Stimulated activated CD4-positive, alpha-beta T cell treated with anti-CD3 and anti-CD28 coated beads, Interleukin-4, amount 100 ng/mL, for 1 hour (primary cell): Measurements from ENCODE around the gene TSPYL4.

ENCODE experiments used
- DNase-seq: peaks from one replicate; pipeline ENCODE4 v3.0.0-alpha.2; 2020

TSPYL4 gene

DNA sequence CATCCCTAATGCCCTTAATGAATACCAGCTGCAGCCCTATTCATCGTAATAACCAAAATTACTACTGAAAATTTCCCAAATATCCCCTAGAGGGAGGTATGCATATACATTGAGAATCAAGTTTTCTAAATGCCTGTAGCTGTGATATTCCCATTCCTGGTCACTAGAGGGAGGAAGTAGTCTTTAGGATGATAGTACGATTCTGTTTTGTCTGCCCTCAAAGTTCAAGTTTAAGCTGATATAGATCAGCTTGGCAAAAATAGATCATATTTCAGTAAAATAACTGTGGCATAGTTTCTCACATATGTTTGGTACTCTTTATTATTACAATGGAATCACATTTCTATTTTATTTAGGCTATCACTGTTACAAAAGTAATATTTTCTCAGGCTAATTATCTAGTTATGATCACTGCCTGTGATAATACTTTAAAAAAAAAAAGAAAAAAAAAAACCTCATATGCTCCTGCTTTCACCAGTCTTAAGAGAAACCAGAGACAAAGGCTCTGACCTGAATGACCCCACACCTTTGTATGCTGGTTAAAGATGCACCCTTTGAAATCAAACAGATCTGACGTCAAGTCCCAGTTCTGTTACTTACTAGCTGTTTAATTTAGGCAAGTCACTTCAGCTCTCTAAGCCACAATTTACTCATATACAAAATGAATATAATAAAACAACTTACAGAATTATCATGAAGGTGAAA, 14.9 kb upstream of the TSPYL4 start:
- no peak for DNase-seq

DNA sequence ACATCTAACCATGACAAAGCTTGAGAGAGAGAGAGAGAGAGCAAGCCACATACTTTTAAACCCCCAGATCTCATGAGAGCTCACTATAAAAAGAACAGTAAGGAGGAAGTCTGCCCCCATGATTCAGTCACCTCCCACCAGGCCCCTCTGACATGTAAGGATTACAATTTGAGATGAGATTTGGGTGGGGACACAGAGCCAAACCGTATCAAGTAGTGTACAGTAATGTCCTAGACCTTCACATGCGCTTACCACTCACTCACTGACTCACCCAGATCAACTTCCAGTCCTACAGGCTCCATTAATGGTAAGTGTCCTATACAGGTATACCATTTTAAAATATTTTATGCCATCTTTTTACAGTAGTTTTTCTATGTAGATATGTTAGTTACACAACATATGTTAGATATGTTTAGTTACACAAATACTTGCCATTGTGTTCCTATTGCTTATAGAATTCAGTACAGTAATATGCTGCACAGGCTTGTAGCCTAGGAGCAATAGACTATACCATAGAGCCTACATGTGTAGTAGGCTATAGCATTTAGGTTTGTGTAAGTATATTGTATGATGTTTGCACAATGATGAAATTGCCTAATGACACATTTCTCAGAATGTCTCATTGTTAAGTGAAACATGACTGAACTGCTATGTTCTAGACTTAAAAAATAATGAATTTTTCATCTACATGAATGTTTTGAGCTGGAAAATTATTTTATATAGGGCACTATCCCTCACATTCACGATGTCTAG, 14.1 kb upstream of the TSPYL4 start:
- no peak for DNase-seq

DNA sequence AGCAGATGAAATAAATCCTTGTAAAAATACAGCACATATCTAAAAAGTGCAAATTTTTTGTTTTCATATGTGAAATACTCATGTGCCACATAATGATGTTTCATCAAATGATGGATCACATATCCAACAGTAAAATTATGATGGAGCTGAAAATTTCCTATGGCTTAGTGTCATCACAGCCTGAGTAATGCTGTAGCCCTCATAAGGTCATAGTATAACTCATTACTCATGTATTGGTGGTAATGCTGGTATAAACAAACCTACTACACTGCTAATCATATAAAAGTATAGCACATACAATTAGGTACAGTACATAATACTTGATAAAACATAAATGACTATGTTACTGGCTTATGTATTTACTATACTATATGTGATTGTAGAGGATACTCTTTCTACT, 12.9 kb upstream of the TSPYL4 start:
- no peak for DNase-seq

DNA sequence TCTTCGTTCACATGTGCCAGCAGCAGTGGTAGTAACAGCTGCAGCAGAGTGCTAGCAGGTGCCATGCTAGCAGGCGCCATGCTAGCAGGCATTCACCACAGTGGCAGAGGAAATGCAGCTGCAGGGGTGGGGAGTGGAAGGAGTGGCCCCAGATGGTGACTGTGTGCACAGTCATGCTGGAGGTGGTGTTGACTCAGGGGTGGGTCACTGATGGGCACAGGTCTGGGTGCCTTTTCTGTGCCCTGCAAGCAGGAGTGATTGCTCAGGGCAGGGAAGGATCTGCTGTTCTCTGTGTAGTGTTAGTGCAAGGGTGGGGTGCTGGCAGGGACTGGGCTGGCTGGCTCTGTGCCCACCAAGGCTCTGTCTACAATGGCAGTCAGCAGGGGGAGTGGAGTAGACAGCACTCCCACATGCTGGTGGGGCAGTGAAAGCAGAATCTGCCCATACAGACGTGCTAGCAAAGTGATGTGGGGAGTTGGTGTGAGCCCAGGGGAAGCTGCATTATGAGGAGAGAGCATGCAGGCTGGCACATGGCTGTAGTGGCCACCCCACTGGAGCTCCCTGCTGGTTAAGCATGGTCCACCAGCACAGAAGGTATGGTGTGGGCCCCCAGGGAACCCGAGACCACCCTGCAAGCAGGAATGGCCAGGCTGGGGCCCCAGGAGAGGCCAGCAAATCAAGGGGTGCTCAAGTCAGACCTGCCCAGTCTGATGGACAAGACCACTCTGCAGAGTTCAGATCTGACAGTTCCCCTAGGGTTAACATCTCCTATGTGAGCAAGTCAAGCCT, 11.4 kb upstream of the TSPYL4 start:
- DNase-seq, result no peak

DNA sequence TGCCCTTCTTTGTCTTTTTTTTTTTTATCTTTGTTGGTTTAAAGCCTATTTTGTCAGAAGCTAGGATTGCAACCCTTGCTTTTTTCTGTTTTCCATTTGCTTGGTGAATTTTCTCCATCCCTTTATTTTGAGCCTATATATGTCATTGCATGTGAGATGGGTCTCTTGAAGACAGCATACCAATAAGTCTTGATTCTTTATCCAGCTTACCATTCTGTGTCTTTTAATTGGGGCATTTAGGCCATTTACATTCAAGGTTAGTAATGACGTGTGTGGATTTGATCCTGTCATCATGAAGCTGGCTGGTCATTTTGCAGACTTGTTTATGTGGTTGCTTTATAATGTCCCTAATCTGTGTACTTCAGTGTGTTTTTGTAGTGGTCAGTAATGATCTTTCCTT, 9.5 kb upstream of the TSPYL4 start:
- DNase-seq, result no peak

DNA sequence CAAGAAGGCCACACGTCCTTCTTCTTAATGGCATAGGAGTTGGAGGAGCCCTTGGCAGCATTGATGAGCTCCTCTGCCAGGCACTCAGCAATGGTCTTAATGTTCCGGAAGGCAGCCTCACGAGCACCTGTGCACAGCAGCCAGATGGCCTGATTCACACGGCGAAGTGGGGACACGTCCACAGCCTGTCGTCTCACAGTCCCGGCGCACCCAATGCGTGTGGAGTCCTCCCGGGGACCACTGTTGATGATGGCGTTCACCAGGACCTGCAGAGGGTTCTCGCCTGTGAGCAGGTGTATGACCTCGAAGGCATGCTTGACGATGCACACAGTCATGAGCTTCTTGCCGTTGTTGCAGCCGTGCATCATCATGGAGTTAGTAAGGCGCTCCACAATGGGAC, 4.6 kb upstream of the TSPYL4 start:
- no peak for DNase-seq

DNA sequence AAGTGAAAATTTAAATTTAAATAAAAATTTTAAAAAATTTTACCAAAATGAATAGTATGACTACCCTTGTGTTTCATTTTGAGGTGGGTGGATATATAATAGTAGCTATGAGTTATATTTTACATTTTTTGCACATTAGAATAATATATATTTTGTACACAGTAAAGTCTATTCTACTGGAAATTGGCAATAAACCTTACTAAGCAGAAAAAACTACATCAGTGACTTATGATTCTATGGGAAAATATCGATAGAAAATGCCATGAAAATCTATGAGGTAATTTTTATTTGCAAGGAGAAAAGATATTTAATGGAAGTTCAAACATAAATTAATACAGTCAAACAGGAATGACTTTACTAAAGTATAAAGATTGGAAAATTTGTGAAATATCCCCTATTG, 2.8 kb upstream of the TSPYL4 start:
- DNase-seq, result no peak

DNA sequence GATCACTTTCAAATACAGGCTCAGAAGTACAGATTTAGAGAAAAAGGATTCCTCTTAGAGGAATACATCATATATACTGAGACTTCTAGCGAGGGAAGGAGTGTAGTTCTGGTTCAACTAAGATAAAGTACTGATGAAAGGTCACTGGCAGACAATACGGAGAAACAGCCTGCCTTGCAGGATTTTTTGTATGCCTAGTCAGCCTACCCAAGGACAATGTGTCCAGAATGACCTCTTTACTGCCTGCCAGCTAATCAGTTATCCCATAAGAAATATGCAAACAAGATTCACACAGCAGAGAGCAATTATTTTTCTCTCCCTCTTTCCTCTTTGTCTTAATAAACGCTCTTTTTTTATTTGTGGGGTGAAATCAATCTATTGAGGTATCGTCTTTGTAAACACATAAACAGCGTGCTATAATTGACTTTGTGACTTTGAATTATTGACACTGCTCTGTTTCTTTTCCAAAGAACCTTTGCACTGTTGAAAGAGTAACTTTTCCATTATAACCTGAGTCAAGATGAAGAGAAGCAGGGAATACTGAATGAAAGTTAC, 1.4 kb upstream of the TSPYL4 start:
- DNase-seq, result no peak

DNA sequence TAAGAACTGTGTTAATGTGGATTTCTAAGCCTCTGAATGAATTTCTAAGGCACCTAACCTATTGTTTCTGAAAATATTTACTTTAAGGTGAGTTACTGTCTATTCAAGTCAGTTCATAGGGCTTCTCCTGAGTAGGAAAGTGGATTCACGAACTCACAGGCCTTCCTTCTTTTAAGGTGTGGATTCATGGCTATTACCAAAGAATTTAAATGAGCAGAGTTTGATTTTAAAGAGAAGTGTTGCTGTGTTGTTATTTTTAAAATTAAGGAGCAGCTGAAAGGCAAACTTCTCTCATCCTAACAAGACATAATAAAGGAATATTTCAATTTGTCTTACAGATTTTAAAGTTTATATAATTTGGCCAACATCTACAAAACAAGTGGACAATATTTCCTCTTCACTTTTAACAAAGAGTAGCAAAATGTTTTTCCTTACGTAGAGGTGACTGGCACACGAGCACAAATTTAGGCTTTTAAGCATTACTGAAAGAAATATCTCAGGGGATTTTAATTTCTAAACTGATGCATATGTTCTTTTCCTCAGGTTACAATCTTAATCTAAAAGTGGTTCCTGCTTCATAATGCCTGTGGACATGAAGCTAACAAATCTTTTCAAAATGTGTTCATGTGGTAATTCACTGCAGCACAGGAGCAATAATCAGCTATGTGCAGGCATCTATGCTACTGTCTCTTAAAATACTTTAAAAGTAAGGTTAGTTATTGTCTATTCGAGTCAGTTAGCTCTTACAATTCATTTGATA, 602 bp upstream of the TSPYL4 start:
- DNase-seq, result no peak

DNA sequence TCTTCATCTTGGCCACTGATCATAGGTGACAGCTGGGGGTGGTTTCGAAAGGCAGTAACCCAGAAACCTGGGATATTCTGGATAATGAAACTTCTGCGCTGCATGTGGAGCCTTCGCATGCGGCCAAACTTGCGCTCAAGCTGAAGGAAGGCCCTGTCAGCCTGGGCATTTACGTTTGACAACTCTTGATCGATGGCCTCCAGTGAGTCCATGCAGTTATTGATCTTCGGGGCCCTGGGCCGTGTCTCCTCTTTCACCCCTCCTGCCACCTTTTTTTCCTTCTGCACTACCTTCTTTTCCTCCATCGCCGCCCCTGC, 729 bp downstream of the TSPYL4 start:
- no peak for DNase-seq

DNA sequence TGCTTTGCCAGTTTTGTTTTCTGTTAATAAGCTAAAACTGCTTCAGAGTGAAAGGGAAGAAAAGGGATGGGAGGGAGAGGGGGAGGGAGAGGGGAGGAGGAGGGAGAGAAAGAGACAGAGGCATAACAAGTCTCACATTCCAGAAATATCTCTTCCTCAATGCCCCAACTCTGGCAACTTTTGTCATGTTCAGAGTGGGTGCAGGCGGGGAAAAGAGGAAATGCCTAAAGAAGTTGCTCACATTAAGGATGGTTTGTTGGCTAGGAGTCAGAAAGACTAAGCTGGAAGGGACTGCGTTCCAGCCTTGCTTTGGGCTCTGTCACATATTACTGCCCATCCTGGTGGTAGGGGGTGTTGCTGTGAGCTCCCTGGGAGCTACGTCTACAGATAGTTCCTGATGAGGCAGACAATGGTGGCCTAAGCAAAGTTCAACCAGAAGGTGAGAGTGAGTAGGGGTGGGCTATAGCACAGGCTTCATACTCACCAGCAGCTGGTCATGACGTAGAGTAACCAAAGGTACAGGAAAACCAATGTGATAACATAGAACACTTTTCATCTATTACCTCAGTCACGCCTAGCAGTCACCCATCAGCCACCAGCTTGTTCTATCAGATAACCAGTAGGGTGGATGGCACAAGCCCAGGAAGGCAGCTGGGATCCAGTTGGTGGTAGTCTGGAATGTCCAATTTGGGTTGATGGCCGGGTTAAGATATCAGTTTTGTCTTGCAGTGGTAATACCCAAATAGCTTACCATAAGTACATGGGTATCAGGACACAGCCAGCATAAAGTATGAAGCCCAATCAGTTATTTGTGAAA, 2.1 kb downstream of the TSPYL4 start:
- DNase-seq, result no peak

DNA sequence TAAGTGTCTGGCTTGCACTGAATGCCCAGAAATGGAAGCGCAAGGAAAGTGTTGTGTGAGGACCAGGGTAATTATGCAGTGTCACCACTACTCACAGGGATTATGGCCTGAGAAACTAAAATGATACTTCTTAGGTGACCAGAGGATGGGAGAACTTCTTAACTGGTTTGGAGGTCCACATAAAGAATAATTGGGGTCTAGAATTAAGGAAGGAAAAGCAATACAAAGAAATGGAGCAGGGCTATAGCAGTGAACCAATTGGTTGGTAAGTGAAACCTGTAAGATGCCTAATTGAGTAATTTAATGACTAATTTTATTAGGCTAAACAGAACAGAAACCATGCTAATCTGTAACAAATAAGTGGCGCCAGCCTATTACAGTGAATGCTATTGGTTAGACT, 5.3 kb downstream of the TSPYL4 start:
- DNase-seq, result no peak

DNA sequence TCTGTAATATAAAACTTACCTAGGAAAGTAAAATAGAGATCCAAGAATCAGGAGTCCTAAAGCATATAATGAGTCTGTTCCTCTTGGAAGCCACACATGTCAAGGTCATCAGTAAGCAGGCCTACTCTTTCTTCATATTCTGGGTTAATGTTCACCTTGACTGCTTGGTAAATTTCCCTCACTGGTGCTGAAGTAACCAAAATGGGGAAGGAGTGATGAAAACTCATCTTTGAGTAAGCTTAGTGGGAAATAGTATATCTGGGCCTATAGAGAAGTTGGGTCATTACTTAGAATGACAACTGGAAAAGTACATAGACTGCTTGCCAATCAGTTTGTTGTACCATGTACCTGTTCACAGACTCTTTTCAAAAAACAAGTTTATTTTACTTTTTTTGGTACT, 6.6 kb downstream of the TSPYL4 start:
- no peak for DNase-seq

DNA sequence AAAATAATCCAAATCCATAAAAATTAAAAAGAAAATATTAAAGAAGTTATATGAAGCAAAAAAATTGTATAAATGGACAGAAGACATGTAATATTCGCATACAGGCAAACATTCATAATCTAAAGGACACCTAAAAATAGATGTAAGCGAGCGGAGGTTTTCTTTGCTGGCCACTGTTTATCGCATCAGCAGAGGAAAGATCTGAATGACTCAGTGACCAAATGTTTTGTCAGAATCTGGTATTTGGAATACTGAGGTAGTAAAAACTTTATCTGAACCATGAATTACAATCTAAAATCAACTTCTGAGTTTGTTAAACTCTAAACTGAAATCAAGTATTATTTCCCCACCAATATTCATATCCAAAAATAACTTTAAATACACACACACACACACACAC, 7.8 kb downstream of the TSPYL4 start:
- no peak for DNase-seq

DNA sequence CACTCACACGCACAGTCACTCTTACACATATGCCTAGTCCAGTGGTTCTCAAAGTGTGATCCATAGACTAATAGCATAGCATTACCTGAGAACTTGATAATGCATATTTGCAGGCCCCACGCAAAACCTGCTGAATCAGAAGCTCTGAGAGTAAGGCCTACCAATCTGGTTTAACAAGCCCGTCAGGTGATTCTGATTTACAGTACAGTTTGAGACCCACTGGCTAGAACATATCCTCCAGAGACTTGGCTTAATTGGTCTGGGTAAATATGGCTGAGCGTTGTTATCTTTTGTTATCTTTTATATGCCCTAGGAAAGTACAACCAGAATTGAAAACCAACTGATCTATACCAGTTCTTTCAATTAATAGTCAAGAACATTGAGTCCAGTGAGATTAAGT, 9.6 kb downstream of the TSPYL4 start:
- no peak for DNase-seq

DNA sequence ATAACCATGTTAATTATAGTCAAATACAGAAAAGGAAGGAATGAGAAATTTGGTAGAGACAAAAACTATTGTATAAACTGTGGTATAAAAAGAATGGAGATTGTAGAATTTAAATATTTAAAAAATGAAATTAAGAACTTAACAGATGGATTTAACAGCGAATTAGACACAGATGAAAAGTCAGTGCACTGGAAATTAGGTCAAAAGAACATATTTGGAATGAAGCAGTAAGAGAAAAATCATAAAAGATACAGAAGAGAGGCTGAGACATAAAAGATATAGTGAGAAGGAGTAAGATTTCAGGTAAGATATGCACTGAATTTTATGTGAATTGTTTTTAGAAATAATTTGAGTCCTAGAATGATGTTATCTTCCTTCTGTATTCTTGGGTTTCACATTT, 14.0 kb downstream of the TSPYL4 start:
- no peak for DNase-seq

DNA sequence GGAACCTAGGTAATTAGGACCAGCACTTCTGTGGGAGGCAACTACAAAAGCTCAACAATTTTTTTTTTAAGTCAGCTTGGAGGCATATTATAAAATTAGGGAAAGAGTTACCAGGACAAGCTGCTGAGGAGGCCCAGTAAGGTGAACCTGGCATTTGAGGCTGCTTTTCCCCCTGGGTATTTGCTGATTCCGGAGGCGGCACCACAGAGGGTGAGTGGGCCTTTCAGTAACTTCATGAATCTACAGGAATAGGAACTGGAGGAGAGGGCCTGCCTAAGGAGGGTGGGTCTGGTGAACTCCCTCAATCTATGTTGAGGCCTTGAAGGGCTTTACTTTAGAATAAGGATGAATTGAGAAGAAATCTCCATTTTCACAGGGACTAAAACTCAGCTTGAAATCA, 14.6 kb downstream of the TSPYL4 start:
- no peak for DNase-seq

DNA sequence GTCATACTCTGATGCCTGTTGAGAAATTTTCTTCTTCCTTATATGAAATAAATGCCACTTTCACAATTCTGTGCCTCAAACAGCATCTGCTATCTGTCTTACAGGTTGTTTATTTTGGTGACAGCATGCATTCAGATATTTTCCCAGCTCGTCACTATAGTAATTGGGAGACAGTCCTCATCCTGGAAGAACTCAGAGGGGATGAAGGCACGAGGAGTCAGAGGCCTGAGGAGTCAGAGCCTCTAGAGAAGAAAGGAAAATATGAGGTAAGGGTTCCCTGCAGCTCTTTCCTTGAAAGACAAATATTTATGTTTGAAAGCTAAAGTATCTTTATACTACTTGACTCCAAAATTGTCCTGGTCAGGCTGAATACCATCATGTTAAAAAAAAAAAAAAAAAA, 15.8 kb downstream of the TSPYL4 start:
- DNase-seq, result no peak

DNA sequence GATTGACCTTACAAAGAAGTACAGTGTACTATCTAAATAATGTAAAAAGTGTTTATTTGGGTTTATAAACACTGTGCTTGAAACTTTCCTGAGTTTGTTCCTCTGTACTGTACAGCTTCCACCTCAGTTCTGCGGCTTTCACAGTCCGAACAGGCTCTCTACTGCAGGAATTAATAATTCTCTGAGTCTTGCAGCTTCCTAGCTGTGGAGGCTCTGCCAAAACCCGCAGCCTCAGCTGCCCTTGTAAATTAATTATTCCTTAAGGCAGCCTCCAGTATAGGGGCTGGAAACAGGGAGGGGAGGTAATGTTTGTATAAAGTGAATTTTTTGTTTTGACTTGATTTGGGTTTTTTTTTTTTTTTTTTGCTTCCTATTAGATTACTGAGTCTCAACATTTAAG, 19.2 kb downstream of the TSPYL4 start:
- DNase-seq, result no peak

DNA sequence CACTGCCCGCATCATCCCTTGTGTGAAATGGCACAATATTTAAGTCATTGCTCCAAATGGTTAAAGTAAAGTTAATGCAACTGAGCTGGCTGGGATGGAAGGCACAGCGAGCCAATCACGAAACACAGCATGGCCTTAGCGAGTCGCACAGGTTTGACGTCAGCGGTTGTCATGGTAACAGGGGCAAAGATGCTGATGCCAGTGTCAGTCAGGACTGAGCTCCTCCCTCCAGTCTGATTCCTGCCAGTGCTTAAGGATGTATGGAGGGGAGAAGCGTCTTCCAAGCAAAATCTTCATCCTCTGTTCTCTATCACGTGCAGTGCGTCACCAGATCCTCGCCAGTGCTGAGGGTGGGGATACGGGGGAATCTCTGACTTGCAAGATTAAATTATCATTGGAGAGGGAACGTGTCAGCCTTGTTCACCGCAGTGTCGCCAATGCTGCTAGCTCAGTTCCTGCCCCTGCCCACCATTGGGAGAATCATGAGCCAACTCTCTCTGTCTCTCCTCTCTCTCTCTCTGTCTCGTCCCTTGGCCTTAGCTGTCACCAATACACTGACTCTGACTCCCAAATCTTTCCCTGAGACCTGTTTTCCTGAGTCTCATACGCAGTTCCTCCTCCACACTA, 24.5 kb downstream of the TSPYL4 start:
- DNase-seq, result no peak

DNA sequence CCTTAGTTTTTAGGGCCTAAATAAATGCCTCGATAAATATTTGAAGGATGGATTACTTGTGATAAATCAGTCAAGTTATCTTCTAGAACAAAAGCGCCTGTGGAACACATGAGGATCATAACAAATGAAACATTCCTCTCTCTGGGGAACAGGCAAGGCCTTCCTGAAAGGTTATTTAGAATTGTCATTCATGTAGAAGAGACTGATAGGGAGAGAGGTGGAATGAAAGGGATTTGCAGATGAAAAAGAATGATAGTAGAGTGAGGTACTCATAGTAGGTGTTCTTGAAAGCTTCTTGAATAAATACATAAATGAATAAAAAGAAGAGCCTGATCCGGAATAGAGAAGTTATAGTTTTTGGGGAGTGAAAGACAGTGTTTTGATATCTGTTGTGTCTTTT, 30.5 kb downstream of the TSPYL4 start:
- no peak for DNase-seq

DNA sequence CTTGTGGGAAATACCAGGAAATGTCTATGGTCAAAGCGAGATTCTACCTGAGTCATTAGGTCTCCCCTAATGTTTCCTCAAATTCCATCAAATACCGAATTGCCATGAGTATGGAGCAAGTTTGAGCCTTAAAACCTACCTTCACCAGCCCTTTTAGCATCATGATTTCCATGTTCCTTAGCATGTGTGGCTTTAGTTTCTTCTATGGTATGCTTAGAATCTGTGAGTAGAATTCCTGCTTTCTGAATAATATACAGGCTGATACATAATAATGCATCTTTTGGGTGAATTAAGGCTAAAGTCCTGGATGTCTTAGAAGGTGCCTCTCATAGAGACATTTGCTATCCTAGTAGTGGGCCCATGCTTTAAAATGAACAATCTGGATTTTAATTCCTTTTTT, 32.0 kb downstream of the TSPYL4 start:
- DNase-seq, result no peak
